Vagina (tissue), 2 donors: ENCODE measurements around the gene ABCD3.

ENCODE experiments used
- POLR2A ChIP-seq, 2 donors: fragments of 450-650 bp; IDR thresholded peaks; one replicate each; pipeline ENCODE4 v1.6.1; 2017; ENCODE audit warnings: antibody characterized with exemption in 2 of 2, mild to moderate bottlenecking in 2 of 2, moderate library complexity in 2 of 2
- POLR2AphosphoS5 ChIP-seq, 2 donors: sonication (generic); formaldehyde crosslinking; IDR thresholded peaks; one replicate each; pipeline ENCODE4 v1.9.0; 2017; ENCODE audit warnings: antibody characterized with exemption in 2 of 2, mild to moderate bottlenecking in 2 of 2, low read depth in 1 of 2; ENCODE audit not compliant: insufficient read depth in 1 of 2

- TF ChIP-seq POLR2A (IDR thresholded peaks at IDR 0.05) (no peak), POLR2AphosphoS5 (IDR thresholded peaks at IDR 0.05; ENCODE audit: insufficient read depth in 1 of 2, low read depth in 1 of 2) (peak in 1 of 2 donors; percentile 77)
Measured at GRCh38 chr1:94550800-94551241, 132.6 kb downstream of the ABCD3 start.
